GM18873 (cell line): Measurements from ENCODE around the gene FLNB.

ENCODE experiments used
- ATAC-seq: cut with Tn5 transposase; IDR thresholded peaks from one replicate; pipeline ENCODE4 v1.9.1; 2021; ENCODE audit warnings: mild to moderate bottlenecking, moderate library complexity, moderate number of reproducible peaks; ENCODE audit not compliant: unreplicated experiment, low FRiP score

FLNB gene

GRCh38 chr3:58009026-58009748, 965 bp downstream of the FLNB start:
- ATAC-seq, result no peak

GRCh38 chr3:58009749-58010535, 1.7 kb downstream of the FLNB start:
- no peak for ATAC-seq

DNA sequence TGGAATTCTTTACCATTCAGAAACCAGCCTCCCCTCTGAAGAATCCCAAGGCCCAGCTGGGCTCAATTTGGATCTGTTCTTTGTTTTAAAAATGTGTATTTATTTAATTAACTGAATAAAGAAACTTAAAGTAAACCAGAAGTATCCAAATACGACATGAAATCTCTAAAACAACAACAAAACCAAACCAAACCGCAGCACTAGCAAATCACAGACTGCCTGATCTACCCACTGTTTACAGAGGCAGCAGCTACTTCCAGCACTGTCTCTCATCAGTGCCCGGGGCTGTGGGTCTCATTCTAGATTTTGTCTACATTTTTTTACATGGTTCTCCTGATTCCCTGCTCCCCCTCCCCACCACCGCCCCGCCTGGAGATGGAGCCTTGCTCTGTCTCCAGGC, 2.3 kb downstream of the FLNB start:
- no peak for ATAC-seq

DNA sequence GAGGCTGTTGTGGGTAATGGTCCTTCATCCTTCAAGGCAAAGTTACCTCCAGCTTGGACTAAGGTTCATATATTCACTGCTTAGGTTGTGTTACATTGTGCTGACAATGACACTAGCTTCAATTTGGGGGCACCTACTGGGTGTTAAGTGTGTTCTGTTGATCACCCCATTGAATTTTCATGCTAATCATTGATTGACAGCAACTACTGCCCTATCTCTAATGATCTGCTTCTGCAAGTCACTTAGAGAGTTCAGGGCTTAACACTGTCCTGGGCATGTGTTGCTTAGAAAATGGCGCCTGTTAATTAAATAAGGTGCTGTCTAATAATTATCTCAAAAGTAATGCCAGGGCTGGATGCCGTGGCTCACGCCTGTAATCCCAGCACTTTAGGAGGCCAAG, 3.4 kb downstream of the FLNB start:
- no peak for ATAC-seq

DNA sequence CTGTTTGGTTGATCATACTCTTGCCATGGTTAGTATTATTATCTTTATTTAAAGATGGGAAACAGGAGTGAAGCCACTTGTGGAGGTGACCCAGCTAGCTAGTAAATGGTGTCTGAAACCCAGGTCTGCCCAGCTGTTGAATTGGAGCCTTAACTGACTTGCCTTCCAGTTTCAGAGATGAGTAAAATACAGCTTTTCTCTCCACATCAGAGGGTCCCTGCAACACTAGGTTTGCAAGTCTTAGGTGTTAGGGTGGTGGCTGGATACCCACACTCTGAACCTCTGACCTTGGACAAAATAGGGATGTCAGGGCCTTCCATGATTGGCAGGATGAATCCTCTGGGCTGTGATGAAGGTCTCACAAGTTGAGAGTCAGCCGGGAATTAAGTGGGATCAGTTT, 4.1 kb downstream of the FLNB start:
- ATAC-seq, result no peak

GRCh38 chr3:58013099-58013498, 4.9 kb downstream of the FLNB start:
- ATAC-seq, result no peak

DNA sequence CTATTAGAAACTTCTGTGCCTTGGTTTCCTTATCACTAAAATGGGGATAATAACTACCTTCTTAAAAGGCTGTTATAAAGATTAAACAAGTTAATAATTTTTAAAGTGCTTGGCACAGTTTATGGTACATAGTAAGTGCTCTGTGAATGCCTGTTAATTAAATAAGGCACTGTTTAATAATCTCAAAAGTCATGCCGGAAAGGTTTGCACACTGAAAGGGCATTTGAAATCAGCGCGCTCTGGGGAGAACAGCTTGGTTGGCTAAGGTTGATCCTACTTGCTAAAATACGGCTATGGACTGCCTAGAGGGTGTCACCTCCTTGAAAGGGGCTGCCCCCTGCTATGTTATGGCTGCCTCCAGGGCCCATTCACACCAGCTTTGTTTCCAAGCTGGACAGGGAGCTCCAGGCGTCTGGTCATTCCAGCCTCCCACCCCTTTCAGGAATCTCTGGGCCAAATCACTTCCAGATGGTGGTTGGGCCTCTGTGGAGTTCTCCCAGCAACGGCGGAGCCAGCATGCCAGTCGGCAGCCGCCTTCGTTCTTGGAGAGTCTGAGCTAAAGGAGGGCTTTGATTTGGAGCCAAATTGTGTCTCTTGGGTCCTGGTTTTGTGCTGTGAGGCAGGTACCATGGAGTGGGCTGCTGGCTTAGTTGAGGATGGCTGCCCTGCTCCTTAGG, 5.9 kb downstream of the FLNB start:
- no peak for ATAC-seq

DNA sequence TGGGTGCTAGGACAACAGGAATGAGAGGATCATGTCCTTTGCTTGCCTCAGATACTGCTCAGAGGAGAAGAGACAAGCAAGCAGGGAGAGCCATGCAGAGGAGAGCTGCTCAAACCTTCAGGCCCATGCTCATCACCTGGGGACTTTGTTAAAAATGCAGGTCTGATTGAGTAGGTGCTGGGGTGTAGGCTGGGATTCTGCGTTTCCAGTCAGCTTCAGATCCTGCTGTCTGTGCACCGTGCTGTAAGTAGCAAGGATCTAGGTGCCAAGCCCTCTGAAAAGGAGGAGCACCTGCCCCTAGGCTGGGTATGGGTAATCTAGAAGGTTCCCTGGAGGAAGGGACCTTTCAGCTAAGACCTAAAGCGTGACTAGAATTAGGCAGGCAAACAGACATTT, 7.3 kb downstream of the FLNB start:
- no peak for ATAC-seq

DNA sequence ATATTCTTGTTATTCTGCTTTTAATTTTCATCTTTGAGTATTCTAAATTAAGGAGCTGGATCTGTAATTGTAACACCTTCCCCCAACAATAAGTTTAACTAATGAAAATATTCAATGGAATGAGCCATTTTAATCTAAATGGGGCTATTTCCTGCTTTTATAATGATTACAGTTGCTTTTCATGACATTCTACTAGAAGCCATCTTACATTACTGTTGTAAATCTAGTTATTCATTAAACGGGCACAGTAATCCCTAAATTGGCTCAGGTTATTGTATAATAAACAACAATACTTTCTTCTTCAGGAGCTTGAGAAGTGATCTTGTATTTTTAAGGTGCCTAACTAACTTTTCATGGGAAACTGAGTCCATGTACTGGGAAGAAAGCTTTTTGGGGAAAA, 8.5 kb downstream of the FLNB start:
- ATAC-seq, result no peak

GRCh38 chr3:58018892-58019742, 10.9 kb downstream of the FLNB start:
- no peak for ATAC-seq

DNA sequence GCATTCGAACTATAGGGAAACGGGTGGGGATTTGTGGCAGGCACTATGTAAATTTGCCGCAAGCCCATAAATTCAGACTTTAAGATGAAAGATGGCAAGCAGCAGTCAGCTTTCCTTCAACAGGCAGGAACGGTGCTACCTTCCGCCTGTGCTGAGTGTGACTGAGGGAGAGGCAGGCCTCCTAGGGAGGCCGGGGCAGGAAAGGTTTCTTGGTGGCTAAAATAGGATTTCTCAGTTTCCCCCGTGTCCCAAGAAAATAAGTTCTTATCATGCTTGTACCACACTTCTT, 12.5 kb downstream of the FLNB start:
- no peak for ATAC-seq

DNA sequence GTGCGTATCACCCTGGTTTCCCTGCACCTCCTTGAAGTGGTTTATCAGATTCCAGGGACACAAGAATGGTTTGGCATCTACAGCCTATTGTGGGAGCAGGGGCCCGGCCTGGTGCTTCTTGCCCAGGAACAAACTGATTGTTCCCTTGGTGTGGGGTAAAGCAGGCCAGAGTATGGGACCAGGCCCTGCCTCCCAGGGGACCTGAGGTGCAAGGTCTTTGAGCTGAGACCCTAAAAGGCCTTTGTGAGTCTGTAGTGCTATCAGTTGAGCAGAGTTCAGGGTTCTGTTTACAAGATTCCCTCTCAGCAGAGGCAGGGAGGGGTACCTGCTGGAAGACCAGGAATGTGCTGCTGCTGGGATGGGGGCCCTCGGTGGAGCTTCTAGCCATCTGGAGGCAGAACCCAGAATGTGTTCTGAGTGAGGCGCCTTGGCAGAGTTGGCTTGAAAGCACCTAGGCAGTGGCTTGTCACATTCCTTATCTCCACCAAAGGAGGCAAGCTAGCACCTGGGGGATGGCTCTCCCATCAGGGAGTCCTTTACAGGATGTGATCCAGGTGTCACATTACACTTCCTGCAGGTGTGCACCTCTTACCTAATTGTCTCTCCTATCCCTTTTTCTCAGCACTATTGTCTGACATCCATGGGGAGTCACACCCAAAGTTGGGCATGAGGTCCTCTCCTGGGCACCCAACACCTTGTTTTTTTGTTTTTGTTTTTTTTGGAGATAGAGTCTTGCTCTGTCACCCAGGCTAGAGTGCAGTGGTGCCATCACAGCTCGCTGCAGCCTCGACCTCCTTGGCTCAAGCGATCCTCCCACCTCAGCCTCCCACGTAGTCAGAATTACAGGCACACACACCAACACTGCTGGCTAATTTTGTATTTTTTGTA, 13.1 kb downstream of the FLNB start:
- ATAC-seq, result no peak

- ATAC-seq, result no peak
These were observed 13.7 kb downstream of the FLNB start for GRCh38 chr3:58021962-58022361.

DNA sequence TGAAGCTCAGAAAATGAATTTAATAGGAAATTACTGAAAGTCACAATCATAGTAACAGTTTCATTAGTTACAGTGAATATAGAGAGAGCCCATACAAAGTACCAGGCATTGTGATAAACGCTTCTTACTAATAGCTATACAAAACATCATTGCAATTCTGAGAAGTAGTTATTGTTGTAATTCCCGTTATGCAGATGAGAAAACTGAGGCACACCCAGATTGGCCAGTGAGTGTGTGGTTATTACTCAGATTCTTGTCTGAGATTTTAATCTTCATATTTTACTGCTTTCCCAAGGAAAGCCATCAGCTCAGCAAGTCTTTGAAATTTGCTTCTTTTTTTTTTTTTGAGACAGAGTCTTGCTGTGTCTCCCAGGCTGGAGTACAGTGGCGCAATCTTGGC, 14.3 kb downstream of the FLNB start:
- ATAC-seq, result no peak

GRCh38 chr3:58023531-58023930, 15.3 kb downstream of the FLNB start:
- ATAC-seq, result no peak

GRCh38 chr3:58025406-58025805, 17.2 kb downstream of the FLNB start:
- ATAC-seq, result no peak

- ATAC-seq, result no peak
These were observed 17.8 kb downstream of the FLNB start for GRCh38 chr3:58025837-58026569.

DNA sequence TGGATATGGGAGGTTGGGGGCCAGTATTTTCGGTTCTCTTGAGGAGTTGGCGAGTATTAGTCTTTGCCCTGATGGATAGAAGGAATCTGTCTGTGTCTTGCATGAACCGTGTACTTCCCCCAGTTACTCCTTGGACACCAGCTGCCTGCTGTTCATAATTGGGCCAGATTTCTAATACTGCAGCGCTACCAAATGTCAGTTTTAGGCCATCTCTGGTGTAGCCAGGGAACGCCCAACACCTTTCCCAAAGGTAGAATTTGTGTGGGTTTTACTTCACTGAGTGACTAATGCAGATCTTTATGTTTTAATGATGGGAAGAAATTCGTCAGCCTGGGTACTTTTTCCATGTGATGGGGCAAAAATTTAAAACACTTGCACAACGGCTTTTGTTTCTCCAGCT, 18.4 kb downstream of the FLNB start:
- no peak for ATAC-seq

- no peak for ATAC-seq
These were observed 19.6 kb downstream of the FLNB start for GRCh38 chr3:58027704-58028317.
